Measurements from ENCODE around the gene MAMLD1. TPM values are rescaled to one million over a fixed set of nuclear protein-coding genes. Genes with fewer than 3 reads are reported as not detected.
A peak's percentile ranks its signal among the peaks of the same experiment; 100 is the strongest.

The MAMLD1 gene
- total and polyA plus RNA-seq, 9 of the 15 experiments (the other 6 are each of a cell fraction or from before 2014, with no cell fraction given): 0.12 to 0.18 TPM; not detected in 7

- TF ChIP-seq ZZZ3 (IDR thresholded peaks at IDR 0.05) (no peak), POU5F1 (IDR thresholded peaks at IDR 0.05; ENCODE audit: borderline replicate concordance, low read depth, low read length, partially characterized antibody) (no peak), JUN (IDR thresholded peaks at IDR 0.05; ENCODE audit: borderline replicate concordance, low read depth, low read length) (peak; percentile 82), JUN (CRISPR knock-in tag; IDR thresholded peaks at IDR 0.05; ENCODE audit: borderline replicate concordance) (no peak), ZBTB34 (CRISPR knock-in tag; IDR thresholded peaks at IDR 0.05) (no peak), KAT8 (IDR thresholded peaks at IDR 0.05; ENCODE audit: low read depth) (no peak), ETV5 (CRISPR knock-in tag; IDR thresholded peaks at IDR 0.05; ENCODE audit: low read depth) (no peak), HCFC1 (IDR thresholded peaks at IDR 0.05; ENCODE audit: low read depth, low read length) (no peak), MEF2A (IDR thresholded peaks at IDR 0.05; ENCODE audit: control insufficient read depth, low read depth, low read length) (no peak)
These were observed 119.6 kb downstream of the MAMLD1 start (continued) for GRCh38 chrX:150482537-150483206.

All from K562 (cell line).